C4-2B (cell line): Measurements from ENCODE around the gene MORC3.

Experiments used
- ZFX ChIP-seq: fragments of 450-650 bp; IDR thresholded peaks from 2 replicates; pipeline ENCODE4 v1.6.1; 2017
- TF ChIP-seq, protein P1 (sequence below): fragments of 450-650 bp; conservative IDR thresholded peaks from 2 replicates; pipeline ENCODE4 v1.5.1; 2017; ENCODE audit warnings: mild to moderate bottlenecking

DNA sequence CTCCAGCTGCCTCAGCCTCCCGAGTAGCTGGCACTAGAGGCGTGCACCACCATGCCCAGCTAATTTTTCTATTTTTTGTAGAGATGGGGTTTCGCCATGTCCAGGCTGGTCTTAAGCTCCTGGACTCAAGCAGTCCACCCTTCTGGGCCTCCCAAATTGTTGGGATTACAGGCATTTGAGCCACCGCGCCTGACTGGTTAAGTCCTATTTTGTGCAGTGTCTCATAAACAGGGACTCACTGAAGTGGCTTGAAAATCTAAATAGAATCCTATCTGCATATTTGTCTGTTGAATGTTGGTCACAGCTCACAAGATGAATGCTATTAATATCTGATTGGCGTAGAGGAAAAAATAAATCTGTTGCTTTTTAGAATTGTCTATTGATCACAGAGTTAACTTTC, 59.3 kb downstream of the MORC3 start:
- TF ChIP-seq, protein P1, sequence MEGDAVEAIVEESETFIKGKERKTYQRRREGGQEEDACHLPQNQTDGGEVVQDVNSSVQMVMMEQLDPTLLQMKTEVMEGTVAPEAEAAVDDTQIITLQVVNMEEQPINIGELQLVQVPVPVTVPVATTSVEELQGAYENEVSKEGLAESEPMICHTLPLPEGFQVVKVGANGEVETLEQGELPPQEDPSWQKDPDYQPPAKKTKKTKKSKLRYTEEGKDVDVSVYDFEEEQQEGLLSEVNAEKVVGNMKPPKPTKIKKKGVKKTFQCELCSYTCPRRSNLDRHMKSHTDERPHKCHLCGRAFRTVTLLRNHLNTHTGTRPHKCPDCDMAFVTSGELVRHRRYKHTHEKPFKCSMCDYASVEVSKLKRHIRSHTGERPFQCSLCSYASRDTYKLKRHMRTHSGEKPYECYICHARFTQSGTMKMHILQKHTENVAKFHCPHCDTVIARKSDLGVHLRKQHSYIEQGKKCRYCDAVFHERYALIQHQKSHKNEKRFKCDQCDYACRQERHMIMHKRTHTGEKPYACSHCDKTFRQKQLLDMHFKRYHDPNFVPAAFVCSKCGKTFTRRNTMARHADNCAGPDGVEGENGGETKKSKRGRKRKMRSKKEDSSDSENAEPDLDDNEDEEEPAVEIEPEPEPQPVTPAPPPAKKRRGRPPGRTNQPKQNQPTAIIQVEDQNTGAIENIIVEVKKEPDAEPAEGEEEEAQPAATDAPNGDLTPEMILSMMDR: no peak
- no peak for TF ChIP-seq ZFX
